ENCODE results near the gene SLC24A2.

- no peak for TF ChIP-seq CTCF (conservative IDR thresholded peaks at IDR 0.05)
- no peak for TF ChIP-seq ZFX (IDR thresholded peaks at IDR 0.05)
Measured at GRCh38 chr9:19782005-19782404, 6.8 kb downstream of the SLC24A2 start.
